Adipocyte (in vitro differentiated cells): ENCODE measurements around the gene AMDHD2.

Experiments
- DNase-seq: peaks from one replicate; pipeline ENCODE4 v3.0.0-alpha.2; 2015; ENCODE audit warnings: low read depth
- H3K27me3 ChIP-seq: replicated peaks from 2 replicates; pipeline ENCODE4 v1.7.0; 2013; ENCODE audit warnings: mild to moderate bottlenecking, low read length, moderate library complexity; ENCODE audit not compliant: control insufficient read depth, insufficient read depth
- H3K36me3 ChIP-seq: 2 replicates; pipeline ENCODE4 v1.7.0; 2013; ENCODE audit warnings: low read length, mild to moderate bottlenecking, moderate library complexity; ENCODE audit not compliant: control insufficient read depth, insufficient read depth, severe bottlenecking
- H3K4me1 ChIP-seq: 2 replicates; pipeline ENCODE4 v1.7.0; 2013; ENCODE audit warnings: mild to moderate bottlenecking, low read length, moderate library complexity; ENCODE audit not compliant: control insufficient read depth, insufficient read depth
- H3K4me3 ChIP-seq: 2 replicates; pipeline ENCODE4 v1.7.0; 2013; ENCODE audit warnings: mild to moderate bottlenecking, low read length, moderate library complexity
- H3K9ac ChIP-seq: 2 replicates; pipeline ENCODE4 v1.7.0; 2013; ENCODE audit warnings: mild to moderate bottlenecking, low read length, moderate library complexity
- H3K9me3 ChIP-seq: 2 replicates; pipeline ENCODE4 v1.7.0; 2013; ENCODE audit warnings: mild to moderate bottlenecking, low read length, moderate library complexity; ENCODE audit not compliant: control insufficient read depth

Gene AMDHD2

GRCh38 chr16:2514333-2515179 is 5.6 kb upstream of the AMDHD2 start:
- Histone ChIP-seq H3K9ac (peak overlapping the region; percentile 93), H3K9me3 (no peaks in the 10 kb centered on the region), H3K36me3 (peaks cover 2% of the 10 kb centered on the region), H3K4me1 (peaks cover 55% of the 10 kb centered on the region), H3K4me3 (peak overlapping the region; percentile 86), H3K27me3 (no peaks in the 10 kb centered on the region)
- peak; percentile 43 for DNase-seq

GRCh38 chr16:2515180-2515851 is 4.9 kb upstream of the AMDHD2 start:
- H3K36me3 ChIP-seq: peaks cover 3% of the 10 kb centered on the region
- peak overlapping the region; percentile 86 for H3K4me3 ChIP-seq
- no peaks in the 10 kb centered on the region for H3K9me3 ChIP-seq
- H3K4me1 ChIP-seq: peaks cover 56% of the 10 kb centered on the region
- H3K9ac ChIP-seq: peak overlapping the region; percentile 93
- H3K27me3 ChIP-seq: no peaks in the 10 kb centered on the region
- DNase-seq: peak; percentile 36

- Histone ChIP-seq H3K9ac (peak overlapping the region; percentile 93), H3K27me3 (no peaks in the 10 kb centered on the region), H3K4me1 (peaks cover 58% of the 10 kb centered on the region), H3K36me3 (peaks cover 3% of the 10 kb centered on the region), H3K9me3 (no peaks in the 10 kb centered on the region), H3K4me3 (peak overlapping the region; percentile 86)
- no peak for DNase-seq
Observed at GRCh38 chr16:2516391-2517240, 3.6 kb upstream of the AMDHD2 start.

GRCh38 chr16:2517954-2518605 is 2.1 kb upstream of the AMDHD2 start:
- Histone ChIP-seq H3K27me3 (no peaks in the 10 kb centered on the region), H3K4me3 (no peak overlapping the region), H3K9me3 (no peaks in the 10 kb centered on the region), H3K9ac (peak overlapping the region; percentile 69), H3K4me1 (peaks cover 54% of the 10 kb centered on the region), H3K36me3 (peaks cover 7% of the 10 kb centered on the region)
- no peak for DNase-seq

GRCh38 chr16:2518823-2519710 is 1.1 kb upstream of the AMDHD2 start:
- no peaks in the 10 kb centered on the region for H3K9me3 ChIP-seq
- no peaks in the 10 kb centered on the region for H3K27me3 ChIP-seq
- H3K36me3 ChIP-seq: peaks cover 17% of the 10 kb centered on the region
- peak overlapping the region; percentile 44 for H3K4me3 ChIP-seq
- no peak for DNase-seq
- peak overlapping the region; percentile 69 for H3K9ac ChIP-seq
- peaks cover 54% of the 10 kb centered on the region for H3K4me1 ChIP-seq

GRCh38 chr16:2519711-2520080 is 475 bp upstream of the AMDHD2 start:
- H3K36me3 ChIP-seq: peaks cover 23% of the 10 kb centered on the region
- no peaks in the 10 kb centered on the region for H3K27me3 ChIP-seq
- peaks cover 54% of the 10 kb centered on the region for H3K4me1 ChIP-seq
- H3K4me3 ChIP-seq: peak overlapping the region; percentile 44
- DNase-seq: no peak
- peak overlapping the region; percentile 69 for H3K9ac ChIP-seq
- no peaks in the 10 kb centered on the region for H3K9me3 ChIP-seq

GRCh38 chr16:2520784-2521531 is 787 bp downstream of the AMDHD2 start:
- H3K27me3 ChIP-seq: no peaks in the 10 kb centered on the region
- H3K4me3 ChIP-seq: peak overlapping the region; percentile 84
- H3K36me3 ChIP-seq: peaks cover 28% of the 10 kb centered on the region
- H3K9ac ChIP-seq: peak overlapping the region; percentile 87
- H3K9me3 ChIP-seq: no peaks in the 10 kb centered on the region
- peak; percentile 34 for DNase-seq
- H3K4me1 ChIP-seq: peaks cover 45% of the 10 kb centered on the region

GRCh38 chr16:2523801-2524231 is 3.6 kb downstream of the AMDHD2 start:
- no peak overlapping the region for H3K9ac ChIP-seq
- H3K9me3 ChIP-seq: no peaks in the 10 kb centered on the region
- DNase-seq: no peak
- H3K4me1 ChIP-seq: peaks cover 16% of the 10 kb centered on the region
- no peaks in the 10 kb centered on the region for H3K27me3 ChIP-seq
- H3K36me3 ChIP-seq: peaks cover 50% of the 10 kb centered on the region
- no peak overlapping the region for H3K4me3 ChIP-seq

- no peaks in the 10 kb centered on the region for H3K27me3 ChIP-seq
- H3K4me1 ChIP-seq: peaks cover 10% of the 10 kb centered on the region
- no peak overlapping the region for H3K4me3 ChIP-seq
- DNase-seq: no peak
- H3K9me3 ChIP-seq: no peaks in the 10 kb centered on the region
- H3K36me3 ChIP-seq: peaks cover 56% of the 10 kb centered on the region
- no peak overlapping the region for H3K9ac ChIP-seq
Observed at GRCh38 chr16:2524339-2524938, 4.3 kb downstream of the AMDHD2 start.
